Subcutaneous preadipocyte (primary cell): Measurements from ENCODE around the gene PKIB. TPM values are rescaled to one million over a fixed set of nuclear protein-coding genes. Genes with fewer than 3 reads are reported as not detected.

ENCODE experiments used
- small RNA-seq: library from RNA; depleted of rRNA; stranded (forward); fragments of <200 nt; gene quantifications from one replicate; pipeline ENCODE3, GENCODE V24; 2012
- total RNA-seq: library from RNA; depleted of rRNA; stranded (reverse); fragments of >200 nt; gene quantifications from 2 replicates; pipeline ENCODE4 v1.2.3, GENCODE V29; 2012

The PKIB gene, protein sequence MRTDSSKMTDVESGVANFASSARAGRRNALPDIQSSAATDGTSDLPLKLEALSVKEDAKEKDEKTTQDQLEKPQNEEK
- total RNA-seq, result 0.37 and 0.39 TPM in 2 replicates

DNA sequence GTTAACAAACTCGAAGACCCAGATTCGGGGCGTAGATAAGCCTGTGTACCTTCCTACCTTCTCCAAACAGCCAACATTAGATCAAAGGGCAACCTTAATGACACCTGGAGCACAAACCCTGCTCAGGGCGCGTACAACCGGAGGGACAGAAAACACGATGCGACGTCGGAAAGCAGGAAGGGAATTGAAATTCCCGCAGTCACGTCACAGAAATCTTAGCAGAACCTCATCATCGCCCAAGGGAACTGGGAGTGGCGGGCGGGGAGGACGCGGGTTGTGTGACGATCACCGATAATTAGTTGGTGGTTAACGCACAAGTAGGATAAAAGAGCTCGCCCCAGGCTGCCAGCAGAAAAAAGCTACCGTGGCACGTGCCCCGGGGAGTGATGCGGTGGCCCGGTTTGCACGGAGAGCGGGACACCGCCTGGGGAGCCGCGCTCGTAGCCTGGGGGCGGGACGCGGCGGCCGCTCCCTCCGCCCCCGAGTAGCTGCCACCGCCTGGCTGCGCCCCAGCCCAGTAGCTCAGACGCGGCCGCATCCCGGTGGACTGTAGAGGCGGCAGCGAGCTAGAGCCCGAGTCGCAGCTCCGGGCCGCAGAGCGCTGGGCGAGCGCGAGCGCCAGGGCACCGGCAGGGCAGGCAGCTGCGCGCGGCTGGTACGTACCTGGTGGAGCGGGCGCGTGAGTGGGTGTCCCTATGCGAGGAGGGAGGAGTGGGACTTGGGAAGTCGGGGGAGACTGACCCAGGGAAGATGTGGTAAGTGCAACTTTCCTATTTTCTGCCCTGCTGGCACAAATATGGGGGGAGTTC lies at the start of gene PKIB:
Gene PKIB, plus strand, starts transcription at position 525 of the 809 bp plus-strand sequence. CDS start 107,390 bp downstream, outside the sequence.

Small RNA genes within 50 kb of the gene (small RNA-seq; reads per million reads assigned to genes)
- 0.08 reads per million for gene RN7SL564P

Other genes with a start within 250 kb of the PKIB start
- gene HSF2, start 210.8 kb upstream of the PKIB start, total RNA-seq, result 12.9 and 15.6 TPM in 2 replicates
- gene SERINC1, start 138.6 kb upstream of the PKIB start, total RNA-seq, result 107 and 147 TPM in 2 replicates
- not detected in 2 replicates for gene FABP7, start 169.3 kb downstream of the PKIB start, total RNA-seq
- 7.0 and 11.0 TPM in 2 replicates for gene SMPDL3A, start 178.9 kb downstream of the PKIB start, total RNA-seq